Epithelial cell of proximal tubule (primary cell): ENCODE measurements around the gene PGM2. TPM values are rescaled to one million over a fixed set of nuclear protein-coding genes. Genes with fewer than 3 reads are reported as not detected.

ENCODE experiments used
- DNase-seq: peaks from one replicate; pipeline ENCODE4 v3.0.0-alpha.2; 2011; ENCODE audit warnings: low read depth
- H3K4me3 ChIP-seq: 2 replicates; pipeline ENCODE4 v1.5.1; 2011; ENCODE audit warnings: low read depth, mild to moderate bottlenecking, low read length
- total RNA-seq: library from RNA; depleted of rRNA; stranded (reverse); fragments of >200 nt; gene quantifications from 2 replicates; pipeline ENCODE4 v1.2.3, GENCODE V29; 2015
- TF ChIP-seq, protein P1 (sequence below): conservative IDR thresholded peaks from 2 replicates; pipeline ENCODE4 v1.5.1; 2012; ENCODE audit warnings: low read depth, mild to moderate bottlenecking, low read length

PGM2 gene
- total RNA-seq, 1 donor from 2014 or later: 27.4 TPM

GRCh38 chr4:37908488-37909331 is 82.2 kb downstream of the PGM2 start:
- H3K4me3 ChIP-seq: no peak overlapping the region
- no peak for DNase-seq
- TF ChIP-seq, protein P1, sequence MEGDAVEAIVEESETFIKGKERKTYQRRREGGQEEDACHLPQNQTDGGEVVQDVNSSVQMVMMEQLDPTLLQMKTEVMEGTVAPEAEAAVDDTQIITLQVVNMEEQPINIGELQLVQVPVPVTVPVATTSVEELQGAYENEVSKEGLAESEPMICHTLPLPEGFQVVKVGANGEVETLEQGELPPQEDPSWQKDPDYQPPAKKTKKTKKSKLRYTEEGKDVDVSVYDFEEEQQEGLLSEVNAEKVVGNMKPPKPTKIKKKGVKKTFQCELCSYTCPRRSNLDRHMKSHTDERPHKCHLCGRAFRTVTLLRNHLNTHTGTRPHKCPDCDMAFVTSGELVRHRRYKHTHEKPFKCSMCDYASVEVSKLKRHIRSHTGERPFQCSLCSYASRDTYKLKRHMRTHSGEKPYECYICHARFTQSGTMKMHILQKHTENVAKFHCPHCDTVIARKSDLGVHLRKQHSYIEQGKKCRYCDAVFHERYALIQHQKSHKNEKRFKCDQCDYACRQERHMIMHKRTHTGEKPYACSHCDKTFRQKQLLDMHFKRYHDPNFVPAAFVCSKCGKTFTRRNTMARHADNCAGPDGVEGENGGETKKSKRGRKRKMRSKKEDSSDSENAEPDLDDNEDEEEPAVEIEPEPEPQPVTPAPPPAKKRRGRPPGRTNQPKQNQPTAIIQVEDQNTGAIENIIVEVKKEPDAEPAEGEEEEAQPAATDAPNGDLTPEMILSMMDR: no peak

DNA sequence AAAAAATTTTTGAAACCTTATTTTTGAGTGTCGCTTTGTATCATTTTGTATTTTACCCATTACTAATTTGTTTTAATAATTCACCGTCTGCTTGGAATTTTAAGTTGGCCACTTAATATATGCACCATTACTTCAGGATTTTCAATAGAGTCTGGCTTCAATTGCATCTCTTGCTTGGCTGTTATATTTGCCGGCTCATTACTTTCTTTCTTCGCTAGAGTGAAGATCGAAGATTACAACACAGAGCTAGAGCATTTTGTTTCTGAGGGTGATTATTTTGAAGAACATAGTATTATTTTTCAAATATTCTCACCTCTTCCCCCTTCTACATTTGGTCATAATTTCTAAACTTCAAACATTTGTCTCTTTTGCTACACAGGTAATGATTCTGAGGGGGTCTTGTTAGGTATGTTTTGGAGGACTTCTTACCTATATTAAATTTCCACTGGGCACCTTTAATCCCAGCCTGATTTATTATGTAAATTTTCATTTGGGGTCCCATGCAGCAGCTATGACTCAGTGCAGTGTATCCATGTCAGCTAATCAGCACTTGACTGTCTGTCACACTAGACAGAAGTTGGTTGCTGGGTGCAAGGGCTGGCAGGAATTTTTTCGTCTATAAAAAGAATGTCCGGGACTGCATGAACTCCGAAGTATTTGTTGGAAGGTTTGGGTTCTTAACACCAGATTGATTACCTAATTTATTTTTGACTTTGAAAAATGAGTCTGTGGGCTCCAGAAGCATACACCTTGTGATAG is 83.0 kb downstream of the PGM2 start:
- no peak for DNase-seq
- H3K4me3 ChIP-seq: no peak overlapping the region
- TF ChIP-seq, protein P1: no peak

DNA sequence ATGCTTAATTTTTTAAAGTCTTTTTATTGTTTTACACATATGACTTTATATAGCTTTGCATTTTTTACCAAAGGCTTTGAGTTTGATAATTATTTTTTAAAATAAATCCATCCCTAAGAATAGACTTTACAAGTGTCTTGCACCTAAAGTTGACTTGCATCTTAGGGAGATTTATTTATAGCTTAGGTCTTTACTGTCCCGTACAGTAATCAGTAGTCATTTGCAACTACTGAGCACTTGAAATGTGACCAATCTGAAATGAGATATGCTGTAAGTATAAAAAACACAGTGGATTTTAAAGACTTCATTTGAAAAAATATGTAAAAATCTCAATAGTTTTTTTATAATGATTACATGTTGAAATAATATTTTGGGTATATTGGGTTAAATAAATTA is 83.6 kb downstream of the PGM2 start:
- DNase-seq: no peak
- H3K4me3 ChIP-seq: no peak overlapping the region
- TF ChIP-seq, protein P1: no peak

Other genes starting within 250 kb of the PGM2 start
- 45.8 and 69.7 TPM in 2 replicates for gene RELL1, start 140.3 kb upstream of the PGM2 start, total RNA-seq
- 157 and 162 TPM in 2 replicates for gene TBC1D1, start 64.4 kb downstream of the PGM2 start, total RNA-seq
- not detected in 2 replicates for gene PTTG2, start 133.7 kb downstream of the PGM2 start, total RNA-seq